HG02970 (cell line): ENCODE measurements around the gene COQ8A.
"Not testable (repeated sequence)": the region's sequence is repeated elsewhere in the genome, so short reads cannot be mapped to it uniquely, and the experiment has no call there.

ENCODE experiments used
- ATAC-seq: cut with Tn5 transposase; IDR thresholded peaks from one replicate; pipeline ENCODE4 v1.9.1; 2021; ENCODE audit warnings: mild to moderate bottlenecking, moderate library complexity, moderate number of reproducible peaks; ENCODE audit not compliant: unreplicated experiment, low FRiP score

Gene COQ8A

GRCh38 chr1:226999579-226999978, 59.5 kb downstream of the COQ8A start:
- ATAC-seq: not testable (repeated sequence)

- ATAC-seq: no peak
Measured at GRCh38 chr1:227002531-227003049, 62.5 kb downstream of the COQ8A start.

GRCh38 chr1:227003165-227003564, 63.1 kb downstream of the COQ8A start:
- no peak for ATAC-seq

- ATAC-seq: no peak
Measured at GRCh38 chr1:227004796-227005195, 64.7 kb downstream of the COQ8A start.

GRCh38 chr1:227006226-227006796, 66.2 kb downstream of the COQ8A start:
- no peak for ATAC-seq

GRCh38 chr1:227009937-227010336, 69.8 kb downstream of the COQ8A start:
- ATAC-seq: no peak

- no peak for ATAC-seq
Measured at GRCh38 chr1:227010645-227011044, 70.6 kb downstream of the COQ8A start.

- no peak for ATAC-seq
Measured at GRCh38 chr1:227016990-227017389, 76.9 kb downstream of the COQ8A start.

- no peak for ATAC-seq
Measured at GRCh38 chr1:227032396-227032795, 92.3 kb downstream of the COQ8A start.

GRCh38 chr1:227033880-227034279, 93.8 kb downstream of the COQ8A start:
- no peak for ATAC-seq

GRCh38 chr1:227035316-227035715, 95.2 kb downstream of the COQ8A start:
- no peak for ATAC-seq

- ATAC-seq: no peak
Measured at GRCh38 chr1:227037121-227037520, 97.0 kb downstream of the COQ8A start.
